Measurements from ENCODE around the gene GRPEL2.

Gene GRPEL2

DNA sequence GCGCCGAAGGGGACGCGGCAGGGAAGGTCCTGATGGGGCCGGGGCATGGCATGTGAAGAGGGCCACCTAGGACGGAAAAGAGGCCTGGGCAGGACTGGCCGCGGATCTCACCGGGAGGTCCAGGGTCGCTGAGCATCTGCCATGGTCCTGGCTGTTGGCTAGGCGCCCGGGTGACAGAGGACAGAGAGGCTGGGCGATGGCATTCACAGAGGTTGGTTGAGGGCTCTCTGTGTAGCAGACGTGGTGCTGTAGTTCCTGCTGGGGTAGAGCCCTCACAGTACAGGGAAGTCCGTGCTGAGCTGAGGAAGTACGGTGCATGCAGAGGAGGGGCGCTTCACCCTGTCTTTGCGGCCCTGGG is 13.0 kb downstream of the GRPEL2 start:
- no peak for DNase-seq

- no peak for DNase-seq
Observed at GRCh38 chr5:149358868-149359495, 13.7 kb downstream of the GRPEL2 start.

- DNase-seq, result no peak
Observed at GRCh38 chr5:149360272-149360671, 15.0 kb downstream of the GRPEL2 start.

- DNase-seq, result no peak
Observed at GRCh38 chr5:149362541-149362940, 17.2 kb downstream of the GRPEL2 start.

DNA sequence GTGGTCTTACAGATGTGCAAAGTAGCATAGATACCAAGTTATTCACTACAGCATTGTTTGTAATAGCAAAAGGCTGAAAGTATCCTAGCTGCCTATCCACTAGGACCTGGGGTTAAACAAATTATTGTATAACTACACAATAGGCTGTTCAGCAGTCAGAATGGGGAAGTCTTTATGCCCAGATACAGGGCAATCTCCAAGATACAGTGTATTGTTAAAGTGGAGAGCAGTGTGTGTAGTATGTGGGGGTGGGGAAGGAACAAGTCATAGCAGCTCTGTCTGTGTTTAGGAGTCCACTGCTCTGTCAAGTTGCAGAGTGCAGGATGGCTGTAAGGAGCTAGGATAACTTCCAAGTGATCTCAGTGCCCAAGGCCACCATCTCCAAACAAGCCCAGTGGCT is 18.1 kb downstream of the GRPEL2 start:
- no peak for DNase-seq

- no peak for DNase-seq
Observed at GRCh38 chr5:149363936-149364335, 18.6 kb downstream of the GRPEL2 start.

GRCh38 chr5:149364719-149365118 is 19.4 kb downstream of the GRPEL2 start:
- no peak for DNase-seq

DNA sequence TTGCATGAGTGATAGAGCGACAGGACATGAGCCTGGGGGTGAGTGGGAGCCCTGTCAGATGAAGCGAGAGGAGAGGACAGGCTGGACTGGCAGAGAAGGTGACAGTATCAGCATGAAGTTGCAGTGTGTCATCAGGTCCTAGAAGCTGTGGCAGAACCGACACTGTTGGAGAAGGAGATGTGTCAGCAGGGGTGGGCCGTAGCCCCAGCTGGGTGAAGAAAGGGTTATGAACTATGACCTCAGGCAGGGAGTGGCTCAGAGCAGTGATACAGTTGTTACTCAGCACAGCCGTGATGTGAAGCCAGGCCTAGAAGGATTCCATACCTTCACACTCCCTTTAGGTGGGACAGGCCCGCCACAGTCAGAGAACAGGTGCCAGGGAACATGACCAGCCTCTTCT is 20.1 kb downstream of the GRPEL2 start:
- no peak for DNase-seq

- DNase-seq, result no peak
Observed at GRCh38 chr5:149366169-149366729, 20.9 kb downstream of the GRPEL2 start.

- peak; percentile 60 for DNase-seq
Observed at GRCh38 chr5:149367249-149367971, 22.1 kb downstream of the GRPEL2 start.

DNA sequence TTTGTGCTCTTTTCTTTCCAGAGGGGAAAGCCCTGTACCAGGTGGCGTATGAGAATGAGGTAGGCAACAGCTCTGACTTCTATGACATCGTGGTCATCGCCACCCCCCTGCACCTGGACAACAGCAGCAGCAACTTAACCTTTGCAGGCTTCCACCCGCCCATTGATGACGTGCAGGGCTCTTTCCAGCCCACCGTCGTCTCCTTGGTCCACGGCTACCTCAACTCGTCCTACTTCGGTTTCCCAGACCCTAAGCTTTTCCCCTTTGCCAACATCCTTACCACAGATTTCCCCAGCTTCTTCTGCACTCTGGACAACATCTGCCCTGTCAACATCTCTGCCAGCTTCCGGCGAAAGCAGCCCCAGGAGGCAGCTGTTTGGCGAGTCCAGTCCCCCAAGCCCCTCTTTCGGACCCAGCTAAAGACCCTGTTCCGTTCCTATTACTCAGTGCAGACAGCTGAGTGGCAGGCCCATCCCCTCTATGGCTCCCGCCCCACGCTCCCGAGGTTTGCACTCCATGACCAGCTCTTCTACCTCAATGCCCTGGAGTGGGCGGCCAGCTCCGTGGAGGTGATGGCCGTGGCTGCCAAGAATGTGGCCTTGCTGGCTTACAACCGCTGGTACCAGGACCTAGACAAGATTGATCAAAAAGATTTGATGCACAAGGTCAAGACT is 22.8 kb downstream of the GRPEL2 start:
- no peak for DNase-seq

DNA sequence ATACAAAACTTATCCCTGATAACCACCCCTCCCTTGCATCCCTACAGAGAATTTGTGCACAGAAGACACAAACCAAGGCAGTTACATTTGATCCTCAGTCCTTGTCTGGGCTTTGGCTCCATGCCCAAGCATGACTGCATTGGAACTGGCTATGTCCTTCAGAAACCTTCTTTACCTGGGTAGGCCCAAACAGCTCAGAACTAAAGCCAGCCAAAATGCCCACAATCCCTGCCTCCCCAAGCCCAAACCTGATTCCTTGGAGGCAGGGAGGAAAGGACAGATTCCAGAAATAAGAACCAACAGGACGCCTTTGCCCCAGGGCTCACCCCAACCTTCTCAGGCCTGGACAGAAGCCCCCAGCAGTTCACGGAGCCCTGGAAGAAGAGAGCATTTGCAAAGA is 25.6 kb downstream of the GRPEL2 start:
- DNase-seq, result no peak

DNA sequence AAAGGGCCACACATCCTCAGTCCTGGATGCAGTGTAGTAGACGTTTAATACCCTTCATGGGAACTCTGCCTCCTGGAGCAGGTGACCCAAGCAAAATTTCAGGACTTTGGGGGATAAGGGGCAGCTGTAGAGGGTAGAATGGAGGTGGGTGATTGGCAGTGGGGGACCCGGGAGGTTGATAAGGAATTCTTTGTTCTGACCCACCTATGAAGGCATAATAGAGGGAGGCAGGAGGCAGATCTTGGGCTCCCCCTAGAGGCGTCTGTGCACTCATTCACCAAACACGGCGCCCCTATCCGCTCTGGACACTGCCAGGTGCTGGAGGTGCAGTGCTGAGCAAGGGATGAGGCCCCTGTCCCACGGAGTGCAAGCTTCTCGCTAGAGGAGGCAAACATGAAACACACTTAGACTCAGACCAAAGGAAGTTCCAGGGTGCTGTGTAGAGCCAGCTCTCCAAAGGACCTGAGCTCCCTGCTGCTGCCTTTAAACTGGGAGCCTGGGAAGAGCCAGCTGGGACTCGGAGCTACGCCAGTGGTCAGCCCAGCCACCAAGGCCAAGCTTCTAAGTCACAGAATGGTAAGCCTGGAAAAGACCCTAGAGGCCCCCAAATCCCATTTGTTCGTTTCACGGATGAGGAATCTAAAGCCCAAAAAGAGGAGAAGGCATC is 26.1 kb downstream of the GRPEL2 start:
- peak; percentile 58 for DNase-seq

DNA sequence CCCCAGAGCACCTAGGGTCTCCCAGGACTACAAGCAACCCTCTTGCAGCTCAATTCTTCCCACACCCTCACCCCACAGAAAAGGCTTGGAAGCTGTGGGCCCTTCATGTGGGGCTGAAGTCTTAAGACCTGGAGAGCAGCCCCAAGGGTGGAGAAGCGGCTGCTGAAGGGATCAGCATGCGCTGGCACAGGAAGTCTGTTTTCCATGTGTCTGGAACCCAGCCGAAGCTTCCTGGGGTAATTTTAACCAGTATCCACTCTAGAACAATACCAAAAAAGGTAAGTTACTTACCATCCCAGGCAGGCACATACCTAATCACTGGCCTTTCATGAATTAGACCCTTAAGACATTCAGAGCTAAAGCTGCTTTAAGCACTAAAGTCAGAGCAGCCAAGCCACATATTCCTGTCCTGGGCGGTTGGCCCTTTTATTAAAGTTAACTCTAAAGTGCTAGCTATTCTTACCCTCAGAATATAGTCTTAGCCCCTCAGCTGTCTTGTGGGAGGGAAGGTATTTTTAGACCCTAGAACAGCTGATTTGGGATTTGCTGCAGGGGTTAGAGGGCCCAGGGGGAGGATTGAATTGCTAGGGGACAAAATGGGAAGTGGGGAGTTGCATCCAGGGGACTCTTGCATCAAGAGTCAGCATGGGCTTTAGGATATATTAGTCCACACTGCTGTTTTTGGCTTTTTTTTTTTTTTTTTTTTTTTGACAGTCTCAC is 26.9 kb downstream of the GRPEL2 start:
- DNase-seq, result no peak

- DNase-seq, result no peak
Observed at GRCh38 chr5:149372932-149373331, 27.6 kb downstream of the GRPEL2 start.

DNA sequence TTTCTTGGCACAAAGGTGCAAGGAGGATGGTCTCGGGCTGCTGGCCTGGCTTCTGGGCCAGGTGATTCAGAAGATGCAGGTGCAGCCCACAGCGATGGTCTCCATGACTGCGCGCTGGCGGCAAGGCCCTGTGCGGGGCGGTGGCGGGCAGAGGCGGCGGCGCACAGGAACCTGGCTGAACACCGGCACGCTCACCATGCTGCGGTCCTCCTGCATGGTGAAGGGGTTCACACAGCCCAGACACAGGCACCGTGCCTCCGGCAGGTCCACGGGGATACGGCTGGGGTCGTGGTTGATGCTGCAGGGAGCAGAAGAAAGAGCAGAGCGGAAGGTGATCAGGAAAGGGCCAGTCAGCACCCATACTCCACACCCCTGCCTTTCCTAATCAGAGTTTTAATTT is 29.0 kb downstream of the GRPEL2 start:
- no peak for DNase-seq

- no peak for DNase-seq
Observed at GRCh38 chr5:149374801-149375200, 29.5 kb downstream of the GRPEL2 start.

- DNase-seq, result no peak
Observed at GRCh38 chr5:149375434-149375833, 30.1 kb downstream of the GRPEL2 start.

- DNase-seq, result no peak
Observed at GRCh38 chr5:149376104-149376503, 30.8 kb downstream of the GRPEL2 start.

GRCh38 chr5:149376711-149377447 is 31.6 kb downstream of the GRPEL2 start:
- no peak for DNase-seq

GRCh38 chr5:149378241-149378820 is 33.0 kb downstream of the GRPEL2 start:
- no peak for DNase-seq

Measured in NCI-H1694 (cell line).